Activated T-cell treated with anti-CD3 and anti-CD28 coated beads for 4 hours (primary cell): ENCODE measurements around the gene PRPF4.
"Not testable (repeated sequence)": the region's sequence is repeated elsewhere in the genome, so short reads cannot be mapped to it uniquely, and the experiment has no call there.

Experiments
- DNase-seq: peaks from one replicate; pipeline ENCODE4 v3.0.0-alpha.2; 2020

Gene PRPF4

GRCh38 chr9:113275157-113276131 lies at the start of gene PRPF4, which contains the start of gene CDC26:
PRPF4 (plus strand) TSS chr9:113275658; CDS start chr9:113275744, 86 bp downstream.
CDC26 (minus strand) TSS chr9:113275572; CDS start chr9:113272507, 3,065 bp downstream.
- peak; percentile 95 for DNase-seq

GRCh38 chr9:113227436-113227835 lies 48.0 kb upstream of the PRPF4 start:
- no peak for DNase-seq

GRCh38 chr9:113228130-113228665 lies 47.3 kb upstream of the PRPF4 start:
- DNase-seq = no peak

- no peak for DNase-seq
Measured at GRCh38 chr9:113231701-113232100, 43.8 kb upstream of the PRPF4 start.

GRCh38 chr9:113235701-113236255 lies 39.7 kb upstream of the PRPF4 start:
- DNase-seq = not testable (repeated sequence)

- DNase-seq = no peak
Measured at GRCh38 chr9:113237026-113237425, 38.4 kb upstream of the PRPF4 start.

- DNase-seq = no peak
Measured at GRCh38 chr9:113238202-113238858, 37.1 kb upstream of the PRPF4 start.

GRCh38 chr9:113238859-113239232 lies 36.6 kb upstream of the PRPF4 start:
- no peak for DNase-seq

- no peak for DNase-seq
Measured at GRCh38 chr9:113241161-113241560, 34.3 kb upstream of the PRPF4 start.

GRCh38 chr9:113244556-113244955 lies 30.9 kb upstream of the PRPF4 start:
- DNase-seq = no peak

- DNase-seq = no peak
Measured at GRCh38 chr9:113245894-113246293, 29.6 kb upstream of the PRPF4 start.

- DNase-seq = no peak
Measured at GRCh38 chr9:113246928-113247327, 28.5 kb upstream of the PRPF4 start.

GRCh38 chr9:113247640-113248039 lies 27.8 kb upstream of the PRPF4 start:
- no peak for DNase-seq

GRCh38 chr9:113249661-113250060 lies 25.8 kb upstream of the PRPF4 start:
- DNase-seq = not testable (repeated sequence)

GRCh38 chr9:113250807-113251206 lies 24.7 kb upstream of the PRPF4 start:
- DNase-seq = no peak

- no peak for DNase-seq
Measured at GRCh38 chr9:113254991-113255390, 20.5 kb upstream of the PRPF4 start.

- DNase-seq = no peak
Measured at GRCh38 chr9:113255438-113255837, 20.0 kb upstream of the PRPF4 start.

- no peak for DNase-seq
Measured at GRCh38 chr9:113257863-113258262, 17.6 kb upstream of the PRPF4 start.

- DNase-seq = no peak
Measured at GRCh38 chr9:113258282-113258681, 17.2 kb upstream of the PRPF4 start.

- DNase-seq = no peak
Measured at GRCh38 chr9:113261917-113262671, 13.4 kb upstream of the PRPF4 start.

- no peak for DNase-seq
Measured at GRCh38 chr9:113266174-113266573, 9.3 kb upstream of the PRPF4 start.

- no peak for DNase-seq
Measured at GRCh38 chr9:113267911-113268566, 7.4 kb upstream of the PRPF4 start.
